DOHH2 (cell line): ENCODE results near the gene CD28.

Experiments
- H3F3A ChIP-seq: fragments of 200-600 bp; sonication (generic), shearing (Covaris generic); 2 replicates; pipeline ENCODE4 v1.6.0; 2016; ENCODE audit warnings: antibody characterized with exemption, mild to moderate bottlenecking; ENCODE audit not compliant: control insufficient read depth, insufficient read depth
- H3K27ac ChIP-seq: fragments of 200-600 bp; sonication (generic); 2 replicates; pipeline ENCODE4 v1.5.1; 2014; ENCODE audit warnings: low read depth, mild to moderate bottlenecking, low read length, moderate library complexity
- H3K27me3 ChIP-seq: fragments of 200-600 bp; sonication (generic); 2 replicates; pipeline ENCODE4 v1.6.1; 2014; ENCODE audit warnings: mild to moderate bottlenecking, low read length, mixed read lengths; ENCODE audit not compliant: control insufficient read depth
- H3K36me3 ChIP-seq: fragments of 200-600 bp; sonication (generic); 2 replicates; pipeline ENCODE4 v1.6.1; 2014; ENCODE audit warnings: mild to moderate bottlenecking, low read length, moderate library complexity, mixed read lengths; ENCODE audit not compliant: control insufficient read depth
- H3K4me1 ChIP-seq: fragments of 200-600 bp; sonication (generic); 2 replicates; pipeline ENCODE4 v1.6.1; 2014; ENCODE audit warnings: mild to moderate bottlenecking, low read length, mixed read lengths; ENCODE audit not compliant: control insufficient read depth
- H3K4me2 ChIP-seq: fragments of 200-600 bp; sonication (generic); 2 replicates; pipeline ENCODE4 v1.6.0; 2014; ENCODE audit warnings: mild to moderate bottlenecking, low read length, moderate library complexity
- H3K4me3 ChIP-seq: fragments of 200-600 bp; sonication (generic); 2 replicates; pipeline ENCODE4 v1.5.1; 2014; ENCODE audit warnings: mild to moderate bottlenecking, low read length, mixed read lengths
- H3K79me2 ChIP-seq: fragments of 200-600 bp; sonication (generic); 2 replicates; pipeline ENCODE4 v1.6.1; 2014; ENCODE audit warnings: mild to moderate bottlenecking, low read length, mixed read lengths; ENCODE audit not compliant: control insufficient read depth
- H3K9me2 ChIP-seq: fragments of 200-600 bp; sonication (generic); replicated peaks from 2 replicates; pipeline ENCODE4 v1.6.1; 2014; ENCODE audit warnings: mild to moderate bottlenecking, low read length, mixed read lengths; ENCODE audit not compliant: control insufficient read depth
- H3K9me3 ChIP-seq: fragments of 200-600 bp; sonication (generic); 2 replicates; pipeline ENCODE4 v1.6.1; 2014; ENCODE audit warnings: antibody characterized with exemption, low read length, mixed read lengths; ENCODE audit not compliant: control insufficient read depth, insufficient read depth
- H4K20me1 ChIP-seq: fragments of 200-600 bp; sonication (generic); 2 replicates; pipeline ENCODE4 v1.6.0; 2014; ENCODE audit warnings: low read depth, mild to moderate bottlenecking, antibody characterized with exemption, low read length, moderate library complexity; ENCODE audit not compliant: control insufficient read depth, insufficient read depth
- EZH2phosphoT487 ChIP-seq: fragments of 200-600 bp; sonication (generic); IDR thresholded peaks from 2 replicates; pipeline ENCODE4 v1.6.1; 2017; ENCODE audit warnings: borderline replicate concordance, mild to moderate bottlenecking, antibody characterized with exemption, low read length, moderate library complexity, mixed read lengths
- TF ChIP-seq, protein P1 (sequence below): fragments of 200-600 bp; sonication (generic); IDR thresholded peaks from one replicate; pipeline ENCODE4 v1.5.1; 2014; ENCODE audit warnings: antibody characterized with exemption, mild to moderate bottlenecking, low read depth, low read length; ENCODE audit not compliant: poor library complexity, severe bottlenecking

Gene CD28

DNA sequence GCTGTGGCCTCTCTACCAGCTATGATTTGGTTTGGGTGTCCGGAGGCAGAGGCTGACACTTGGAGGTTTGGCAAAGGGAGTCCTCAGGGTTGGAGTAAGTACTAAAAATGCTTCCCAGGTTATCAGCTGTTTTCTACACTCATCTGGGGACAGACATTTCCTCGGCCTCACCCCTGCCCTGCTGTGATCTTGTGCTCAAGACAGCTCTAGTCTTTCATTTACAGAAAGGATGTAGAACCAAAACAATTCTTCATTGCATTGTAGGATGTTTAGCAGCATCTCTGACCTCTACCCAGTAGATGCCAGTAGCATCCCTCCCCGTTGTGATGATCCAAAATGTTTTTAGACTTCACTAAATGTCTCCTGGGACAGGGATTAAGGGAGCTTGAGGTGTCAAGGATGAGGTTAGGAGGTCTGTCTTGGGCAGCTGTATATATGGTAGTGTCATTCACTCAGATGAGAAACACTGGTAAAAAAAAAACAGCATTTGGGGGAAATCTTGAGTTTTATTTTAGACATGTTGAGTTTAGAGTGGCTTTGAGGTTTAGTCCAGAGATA, 26.6 kb downstream of the CD28 start:
- no peaks in the 10 kb centered on the region for H3K4me1 ChIP-seq
- no peaks in the 10 kb centered on the region for H3K36me3 ChIP-seq
- no peak overlapping the region for H3K27ac ChIP-seq
- no peaks in the 10 kb centered on the region for H4K20me1 ChIP-seq
- no peaks in the 10 kb centered on the region for H3K79me2 ChIP-seq
- no peaks in the 10 kb centered on the region for H3K9me2 ChIP-seq
- peaks cover 7% of the 10 kb centered on the region; the same call in 1 of the 2 replicates for H3K27me3 ChIP-seq
- H3K4me3 ChIP-seq: no peak overlapping the region
- TF ChIP-seq, protein P1, sequence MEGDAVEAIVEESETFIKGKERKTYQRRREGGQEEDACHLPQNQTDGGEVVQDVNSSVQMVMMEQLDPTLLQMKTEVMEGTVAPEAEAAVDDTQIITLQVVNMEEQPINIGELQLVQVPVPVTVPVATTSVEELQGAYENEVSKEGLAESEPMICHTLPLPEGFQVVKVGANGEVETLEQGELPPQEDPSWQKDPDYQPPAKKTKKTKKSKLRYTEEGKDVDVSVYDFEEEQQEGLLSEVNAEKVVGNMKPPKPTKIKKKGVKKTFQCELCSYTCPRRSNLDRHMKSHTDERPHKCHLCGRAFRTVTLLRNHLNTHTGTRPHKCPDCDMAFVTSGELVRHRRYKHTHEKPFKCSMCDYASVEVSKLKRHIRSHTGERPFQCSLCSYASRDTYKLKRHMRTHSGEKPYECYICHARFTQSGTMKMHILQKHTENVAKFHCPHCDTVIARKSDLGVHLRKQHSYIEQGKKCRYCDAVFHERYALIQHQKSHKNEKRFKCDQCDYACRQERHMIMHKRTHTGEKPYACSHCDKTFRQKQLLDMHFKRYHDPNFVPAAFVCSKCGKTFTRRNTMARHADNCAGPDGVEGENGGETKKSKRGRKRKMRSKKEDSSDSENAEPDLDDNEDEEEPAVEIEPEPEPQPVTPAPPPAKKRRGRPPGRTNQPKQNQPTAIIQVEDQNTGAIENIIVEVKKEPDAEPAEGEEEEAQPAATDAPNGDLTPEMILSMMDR: no peak
- TF ChIP-seq EZH2phosphoT487: no peak
- no peak overlapping the region for H3K4me2 ChIP-seq
- no peaks in the 10 kb centered on the region for H3K9me3 ChIP-seq
- no peaks in the 10 kb centered on the region for H3F3A ChIP-seq

DNA sequence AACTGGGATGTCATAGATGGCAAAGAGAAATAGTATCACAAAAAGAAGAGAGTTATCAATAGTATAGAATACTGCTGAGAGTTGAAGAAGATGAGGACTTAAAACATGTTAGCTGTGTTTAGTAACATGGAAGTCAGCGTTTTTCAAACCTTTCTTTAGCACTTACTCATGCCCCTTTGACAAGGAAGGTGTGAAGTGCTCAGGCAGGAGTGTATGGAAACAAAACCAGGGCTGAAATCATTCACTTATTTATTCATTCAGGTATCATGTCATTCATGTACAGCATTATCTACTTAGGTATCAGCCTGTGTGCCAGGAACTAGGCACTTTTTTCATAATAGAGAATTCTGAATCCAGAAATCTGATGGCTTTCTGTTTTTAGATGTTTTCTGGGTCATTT, 27.2 kb downstream of the CD28 start:
- Histone ChIP-seq H3K4me2 (no peak overlapping the region), H3F3A (no peaks in the 10 kb centered on the region), H3K27me3 (peaks cover 9% of the 10 kb centered on the region; the same call in 1 of the 2 replicates), H3K4me1 (no peaks in the 10 kb centered on the region), H3K79me2 (no peaks in the 10 kb centered on the region), H3K9me2 (no peaks in the 10 kb centered on the region), H3K4me3 (no peak overlapping the region), H3K9me3 (no peaks in the 10 kb centered on the region), H3K36me3 (no peaks in the 10 kb centered on the region), H4K20me1 (no peaks in the 10 kb centered on the region), H3K27ac (no peak overlapping the region)
- TF ChIP-seq, protein P1: no peak
- TF ChIP-seq EZH2phosphoT487: no peak

DNA sequence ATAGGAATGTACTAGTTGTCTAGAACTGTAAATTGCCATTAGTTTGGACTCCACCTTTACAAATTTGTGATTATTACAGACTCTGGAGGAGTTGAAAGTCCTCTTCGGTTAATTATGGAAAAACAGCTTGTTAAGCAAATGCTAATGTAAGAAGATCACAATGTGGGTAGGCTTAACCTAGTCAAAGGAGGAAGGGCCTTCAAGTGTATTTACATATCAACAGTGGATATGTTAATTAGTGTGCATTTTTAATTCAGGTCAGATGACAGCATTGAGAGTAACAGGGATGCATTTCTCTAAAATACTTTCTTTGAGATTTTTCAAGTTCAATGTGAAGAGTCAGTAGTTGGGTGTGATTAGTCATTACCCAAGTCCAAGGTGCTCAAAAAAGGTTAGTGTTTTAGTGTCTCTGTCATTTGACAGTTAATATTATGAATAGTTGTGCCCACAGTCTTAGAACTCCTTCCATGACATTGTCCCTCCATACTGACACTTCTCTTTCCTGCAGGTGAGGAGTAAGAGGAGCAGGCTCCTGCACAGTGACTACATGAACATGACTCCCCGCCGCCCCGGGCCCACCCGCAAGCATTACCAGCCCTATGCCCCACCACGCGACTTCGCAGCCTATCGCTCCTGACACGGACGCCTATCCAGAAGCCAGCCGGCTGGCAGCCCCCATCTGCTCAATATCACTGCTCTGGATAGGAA, 28.0 kb downstream of the CD28 start:
- H3K36me3 ChIP-seq: no peaks in the 10 kb centered on the region
- no peaks in the 10 kb centered on the region for H3K4me1 ChIP-seq
- H3K27ac ChIP-seq: no peak overlapping the region
- no peaks in the 10 kb centered on the region for H3F3A ChIP-seq
- peaks cover 6% of the 10 kb centered on the region; the same call in 1 of the 2 replicates for H3K27me3 ChIP-seq
- no peaks in the 10 kb centered on the region for H3K9me2 ChIP-seq
- no peak overlapping the region for H3K4me2 ChIP-seq
- no peak overlapping the region for H3K4me3 ChIP-seq
- H4K20me1 ChIP-seq: no peaks in the 10 kb centered on the region
- TF ChIP-seq, protein P1: no peak
- TF ChIP-seq EZH2phosphoT487: no peak
- no peaks in the 10 kb centered on the region for H3K79me2 ChIP-seq
- no peaks in the 10 kb centered on the region for H3K9me3 ChIP-seq
